HG03103 (cell line): ENCODE measurements around the gene DDX27.

Experiments used
- ATAC-seq: cut with Tn5 transposase; IDR thresholded peaks from one replicate; pipeline ENCODE4 v1.9.1; 2021; ENCODE audit warnings: low read depth; ENCODE audit not compliant: unreplicated experiment

Gene DDX27

GRCh38 chr20:49276161-49276960 lies 57.1 kb downstream of the DDX27 start:
- ATAC-seq = no peak

DNA sequence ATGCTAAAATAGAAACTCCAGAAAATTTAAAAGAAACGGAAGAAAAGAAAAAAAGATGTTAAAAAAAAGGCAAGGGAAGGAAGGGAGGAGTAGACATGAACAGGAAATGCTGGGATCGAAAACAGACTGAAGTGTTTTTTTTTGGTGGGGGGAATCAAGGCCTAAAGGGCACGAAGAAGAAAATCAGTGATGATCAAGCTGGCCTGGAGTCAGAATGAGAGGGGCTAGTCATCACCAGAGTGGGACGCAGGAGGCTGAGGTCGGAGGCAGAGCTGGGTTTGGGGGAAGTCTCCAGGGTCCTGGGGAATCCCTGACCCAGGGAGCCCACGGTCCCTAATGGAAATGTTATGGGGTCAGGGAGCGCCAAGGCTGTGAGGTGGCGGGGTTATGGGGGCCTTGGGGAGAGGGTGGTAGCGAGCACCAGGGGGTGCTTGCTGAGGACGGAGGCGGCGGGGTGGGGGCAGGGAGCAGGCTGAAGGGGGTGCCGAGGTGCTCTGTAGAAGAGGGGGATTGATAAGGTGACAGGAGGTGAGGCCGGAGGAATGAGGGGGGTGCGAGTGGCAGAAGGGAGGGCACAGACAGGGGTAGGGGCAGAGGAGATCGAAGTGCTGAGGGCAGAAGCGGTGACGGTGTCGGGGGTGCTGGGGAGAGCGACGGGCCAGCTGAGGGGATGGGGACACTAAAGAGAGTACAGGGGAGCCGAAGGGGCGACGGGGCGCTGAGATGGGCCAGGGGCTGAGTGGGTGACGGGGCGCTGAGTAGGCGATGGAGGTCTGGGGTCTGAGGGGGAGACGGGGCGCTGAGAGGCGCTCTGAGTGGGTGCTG lies 58.0 kb downstream of the DDX27 start:
- no peak for ATAC-seq

DNA sequence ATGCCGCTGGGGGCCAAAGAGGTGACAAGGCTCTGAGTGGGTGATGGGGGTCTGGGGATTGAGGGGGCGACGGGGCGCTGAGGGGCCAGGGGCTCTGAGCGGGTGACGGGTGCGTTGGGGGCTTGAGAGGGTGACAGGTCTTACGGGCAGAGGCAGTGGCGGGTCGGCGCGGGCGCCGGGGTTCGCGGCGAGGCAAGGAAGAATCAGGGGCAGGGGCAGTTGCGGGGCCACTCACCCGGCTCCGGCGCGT lies 58.5 kb downstream of the DDX27 start:
- ATAC-seq = no peak

- peak; percentile 76 for ATAC-seq
These were observed 59.0 kb downstream of the DDX27 start, which contains the start of gene ZNFX1 for GRCh38 chr20:49278036-49278817. Gene ZNFX1 (minus strand): TSS chr20:49278057. CDS start chr20:49275839, 2,218 bp downstream.

DNA sequence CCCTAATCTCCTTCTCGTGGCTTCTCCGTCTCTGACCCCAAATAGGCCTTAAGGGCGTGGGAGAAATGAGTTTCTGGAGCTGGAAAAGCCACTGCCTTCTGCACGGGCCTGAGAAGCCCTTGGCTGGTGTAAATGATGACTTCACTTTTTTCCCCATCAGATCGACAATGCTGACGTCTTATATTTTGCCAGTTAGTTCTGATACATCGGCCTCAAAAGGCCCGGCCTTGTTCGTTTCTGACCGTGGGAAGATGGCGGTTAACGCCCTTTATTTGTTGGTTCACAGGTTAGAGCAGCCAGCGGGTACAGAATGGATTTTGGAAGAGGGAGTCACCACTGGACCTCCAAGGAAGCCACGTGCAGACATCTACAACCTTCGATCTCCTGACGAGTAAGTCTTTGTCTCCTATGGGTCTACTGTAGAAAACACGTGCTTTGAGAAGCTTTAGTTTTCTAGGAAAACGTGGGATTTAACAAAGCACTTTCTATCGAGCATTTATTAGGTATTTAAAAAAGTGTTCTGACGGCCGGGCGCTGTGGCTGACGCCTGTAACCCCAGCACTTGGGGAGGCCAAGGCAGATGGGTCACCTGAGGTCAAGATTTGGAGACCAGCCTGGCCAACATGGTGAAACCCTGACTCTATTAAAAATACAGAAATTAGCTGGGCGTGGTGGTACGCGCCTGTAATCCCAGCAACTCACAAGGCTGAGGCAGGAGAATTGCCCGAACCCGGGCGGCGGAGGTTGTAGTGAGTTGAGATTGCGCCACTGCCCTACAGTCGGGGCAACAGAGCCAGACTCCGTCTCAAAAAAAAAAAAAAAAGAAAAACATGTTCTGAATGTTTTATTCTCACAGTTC lies 59.8 kb downstream of the DDX27 start:
- no peak for ATAC-seq

- no peak for ATAC-seq
These were observed 60.7 kb downstream of the DDX27 start for GRCh38 chr20:49279677-49280462.

DNA sequence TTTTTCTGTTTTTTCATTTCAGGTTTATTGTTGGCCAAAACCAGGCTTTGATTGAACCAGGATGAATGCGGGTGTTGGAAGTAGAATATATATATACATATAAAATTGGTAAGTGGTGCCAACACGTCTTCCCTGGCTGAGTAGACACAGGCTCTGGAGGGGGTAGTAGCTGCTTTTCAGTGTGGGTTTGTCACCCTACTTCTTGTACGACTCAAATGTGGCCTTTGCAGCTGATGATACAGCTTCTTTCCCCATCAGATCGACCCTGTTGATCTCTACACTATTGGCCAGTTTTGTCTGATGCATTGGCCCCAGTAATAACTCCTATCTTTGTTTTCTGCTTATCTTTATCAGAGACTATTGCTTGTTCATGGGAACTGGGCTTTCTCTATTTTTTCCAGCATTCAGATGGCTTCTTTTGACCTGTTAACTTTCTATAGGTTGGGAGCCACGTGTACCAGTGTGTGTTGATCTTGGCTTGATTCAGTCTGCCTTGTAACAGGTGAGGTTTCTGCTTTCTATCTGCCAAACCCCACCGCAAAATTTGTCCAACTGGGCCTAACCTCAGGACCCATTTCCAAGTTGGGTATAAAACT lies 61.3 kb downstream of the DDX27 start:
- ATAC-seq = no peak

GRCh38 chr20:49281059-49281912 lies 62.1 kb downstream of the DDX27 start:
- no peak for ATAC-seq

GRCh38 chr20:49281913-49282467 lies 62.8 kb downstream of the DDX27 start:
- no peak for ATAC-seq

DNA sequence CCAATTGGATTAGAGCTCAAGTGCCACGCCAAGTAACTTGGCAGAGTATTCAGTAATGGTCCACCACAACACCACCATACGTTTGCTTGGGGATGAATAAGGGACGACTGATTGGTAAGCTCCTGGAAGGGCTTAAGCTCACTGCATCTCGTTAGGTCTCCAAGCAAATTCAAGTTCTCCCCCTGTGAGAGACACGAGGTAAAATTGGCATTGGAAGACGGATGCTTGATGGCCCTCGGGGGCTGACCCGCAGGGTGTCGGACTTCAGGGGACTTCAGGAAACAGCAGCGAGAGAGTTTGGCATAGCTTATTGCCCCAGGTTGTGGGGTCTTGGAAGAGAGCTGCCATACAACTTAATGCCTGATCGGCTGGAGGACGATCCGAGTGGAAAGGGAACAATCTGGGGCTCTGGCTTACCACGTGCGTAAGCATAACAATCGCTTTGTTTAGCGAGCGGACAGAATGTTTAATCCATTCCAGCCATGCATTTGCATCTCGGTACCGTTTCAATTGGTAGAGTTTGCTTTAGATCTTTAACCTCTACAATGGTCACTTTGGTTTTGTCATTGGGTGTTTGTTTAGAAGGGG lies 63.5 kb downstream of the DDX27 start:
- ATAC-seq = no peak

- ATAC-seq = no peak
These were observed 64.0 kb downstream of the DDX27 start for GRCh38 chr20:49283176-49283702.

GRCh38 chr20:49283703-49284625 lies 64.7 kb downstream of the DDX27 start:
- ATAC-seq = no peak

DNA sequence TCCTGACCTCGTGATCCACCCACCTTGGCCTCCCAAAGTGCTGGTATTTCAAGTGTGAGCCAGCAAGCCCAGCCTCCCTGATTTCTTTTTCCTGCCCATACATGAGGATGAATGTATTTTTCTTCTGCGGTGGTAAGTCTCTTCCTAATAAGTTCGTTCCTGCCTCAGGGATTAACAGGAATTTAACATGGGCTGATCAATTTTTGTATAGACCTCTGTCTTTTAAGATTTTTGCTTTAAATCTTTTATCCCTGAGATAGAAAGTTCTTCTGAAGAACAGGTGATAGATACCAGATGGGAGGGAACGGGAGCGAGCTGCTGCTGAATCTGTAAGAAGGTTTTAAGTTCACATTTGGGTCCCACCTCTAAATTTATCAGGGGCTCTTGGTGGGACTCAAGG lies 65.6 kb downstream of the DDX27 start:
- no peak for ATAC-seq

- ATAC-seq = no peak
These were observed 66.0 kb downstream of the DDX27 start for GRCh38 chr20:49285233-49285668.

DNA sequence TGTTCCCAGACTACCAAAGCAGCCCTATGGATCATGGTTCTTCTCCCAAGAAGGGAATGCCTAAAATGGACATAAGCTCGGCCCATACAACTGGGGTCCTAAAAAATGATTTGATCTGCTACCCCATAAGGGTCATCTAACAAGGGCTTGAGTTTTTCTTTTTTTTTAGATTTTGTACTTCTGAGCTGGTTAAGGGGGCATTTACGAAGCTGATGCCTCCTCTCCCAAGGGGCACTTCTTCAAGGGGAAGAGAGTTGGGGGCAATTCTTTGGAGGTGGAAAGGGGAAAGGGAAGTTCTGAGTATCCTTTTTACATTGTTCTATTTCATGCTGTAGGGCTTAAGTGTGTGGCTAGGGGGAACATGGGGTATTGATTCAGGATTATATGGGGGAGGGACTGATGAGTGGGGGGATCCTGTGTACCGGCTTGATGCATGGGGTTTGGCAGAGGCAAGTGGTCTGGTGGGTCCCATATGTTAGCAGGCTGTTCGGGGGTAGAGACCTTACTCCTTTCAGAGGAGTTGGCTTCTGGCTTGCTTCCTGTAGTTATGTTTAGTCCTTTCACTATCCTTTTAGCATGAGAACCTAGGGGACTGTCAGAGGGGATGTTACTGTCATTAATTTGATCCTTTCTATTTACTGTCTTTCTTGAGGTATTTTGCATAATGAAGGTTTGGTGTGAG lies 66.7 kb downstream of the DDX27 start:
- no peak for ATAC-seq
